ENCODE measurements around the gene EEF1AKMT2. TPM values are rescaled to one million over a fixed set of nuclear protein-coding genes. Genes with fewer than 3 reads are reported as not detected.
A peak's percentile ranks its signal among the peaks of the same experiment; 100 is the strongest.

The EEF1AKMT2 gene
- total RNA-seq, 1 donor = 25.3 TPM

GRCh38 chr10:124723826-124724225 is 67.9 kb downstream of the EEF1AKMT2 start:
- no peak overlapping the region for H3K4me3 ChIP-seq (ENCODE audit: low read depth, low read length)
- no peak for TF ChIP-seq CTCF (IDR thresholded peaks at IDR 0.05; ENCODE audit: insufficient read depth, low read length)
- DNase-seq (ENCODE audit: low read depth) = no peak

DNA sequence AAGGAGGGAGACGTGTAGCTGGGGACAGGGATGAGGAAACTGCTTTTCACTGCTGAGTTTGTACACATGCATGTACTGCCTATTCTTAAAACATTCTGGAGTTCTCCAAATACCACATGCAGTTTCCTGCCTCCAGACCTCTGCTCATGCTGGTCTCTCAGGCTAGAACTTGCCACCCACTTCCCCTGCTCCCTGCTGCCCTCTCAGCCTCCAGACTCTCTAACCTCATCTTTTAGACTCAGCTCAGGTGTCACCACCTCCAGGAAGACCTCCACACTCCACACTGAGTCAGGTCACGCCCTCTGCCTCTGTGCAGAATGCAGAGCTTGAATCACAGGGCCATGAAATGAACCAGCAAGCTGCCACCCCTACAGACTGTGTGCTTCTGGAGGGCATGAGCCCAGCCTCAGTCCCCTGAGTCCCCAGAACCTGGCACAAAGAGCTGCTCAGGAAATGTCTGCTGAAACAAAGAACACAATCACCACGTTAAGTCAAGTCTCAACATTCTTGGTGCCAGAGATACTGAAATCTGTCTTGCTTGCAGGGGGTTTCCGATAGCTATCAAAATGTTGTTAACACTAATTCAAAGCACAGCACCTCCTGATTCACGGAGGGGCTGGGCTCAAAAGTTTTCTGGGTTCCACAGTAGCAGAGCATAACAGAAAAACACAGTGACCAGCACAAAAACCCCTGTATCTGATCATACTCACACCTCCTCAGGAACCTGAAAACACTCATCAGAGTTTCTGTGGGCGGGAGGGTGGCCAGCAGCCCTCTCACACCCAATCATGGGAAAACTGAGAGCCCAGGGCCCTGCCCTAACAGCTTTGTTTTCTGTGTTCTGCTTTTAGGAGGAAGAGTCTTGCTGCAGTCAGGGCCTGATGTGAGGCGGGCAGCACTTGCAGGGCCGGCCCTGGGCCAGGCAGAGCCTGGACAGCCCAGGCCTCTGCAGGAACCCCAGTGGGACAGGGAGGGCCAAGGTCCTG is 68.6 kb downstream of the EEF1AKMT2 start:
- TF ChIP-seq CTCF (IDR thresholded peaks at IDR 0.05; ENCODE audit: insufficient read depth, low read length) = no peak
- no peak for DNase-seq (ENCODE audit: low read depth)
- no peak overlapping the region for H3K4me3 ChIP-seq (ENCODE audit: low read depth, low read length)

GRCh38 chr10:124721330-124722045 is 70.2 kb downstream of the EEF1AKMT2 start:
- no peak overlapping the region for H3K4me3 ChIP-seq (ENCODE audit: low read depth, low read length)
- DNase-seq (ENCODE audit: low read depth) = no peak
- TF ChIP-seq CTCF (IDR thresholded peaks at IDR 0.05; ENCODE audit: insufficient read depth, low read length) = no peak

GRCh38 chr10:124719213-124719851 is 72.4 kb downstream of the EEF1AKMT2 start:
- peak; percentile 44 for TF ChIP-seq CTCF (IDR thresholded peaks at IDR 0.05; ENCODE audit: insufficient read depth, low read length)
- no peak overlapping the region for H3K4me3 ChIP-seq (ENCODE audit: low read depth, low read length)
- peak; percentile 63 for DNase-seq (ENCODE audit: low read depth)

DNA sequence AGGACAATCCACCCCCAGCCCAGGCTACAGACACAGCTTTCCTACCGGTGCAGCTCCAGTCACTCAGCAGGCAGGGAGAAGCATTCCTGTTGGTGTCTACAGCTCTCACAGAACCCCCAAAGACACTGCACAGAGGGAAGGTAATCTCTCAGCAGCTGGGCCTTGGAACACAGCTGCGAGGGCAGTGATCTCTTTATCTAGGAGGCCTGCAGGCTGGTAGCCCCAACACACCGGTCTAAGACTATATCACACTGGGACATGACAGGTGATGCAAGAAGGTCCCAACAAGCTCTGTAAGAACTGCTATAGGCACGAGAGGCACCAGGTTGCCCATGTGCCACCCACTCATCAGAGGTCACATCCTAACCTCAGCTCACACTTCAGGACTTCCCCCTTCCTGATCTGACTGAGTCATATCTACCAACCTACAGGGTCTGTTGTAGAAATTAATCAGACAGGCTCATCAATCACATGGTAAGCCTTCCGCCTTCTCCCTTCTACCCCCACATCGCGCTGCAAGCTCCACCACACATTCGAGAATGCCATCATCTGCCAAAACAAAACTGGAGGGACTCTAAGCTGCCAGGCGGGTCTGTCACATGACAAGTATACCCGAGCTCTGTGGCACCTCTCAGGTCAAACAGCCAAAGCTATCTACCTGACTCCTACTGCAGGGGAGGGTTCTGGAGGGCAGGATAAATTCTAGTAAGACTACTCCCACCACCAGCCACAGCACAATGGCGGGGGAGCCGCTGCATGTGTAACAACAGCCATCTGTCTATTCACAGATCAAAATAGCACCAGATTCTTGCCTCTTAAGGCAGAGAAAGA is 73.6 kb downstream of the EEF1AKMT2 start:
- TF ChIP-seq CTCF (IDR thresholded peaks at IDR 0.05; ENCODE audit: insufficient read depth, low read length) = no peak
- no peak for DNase-seq (ENCODE audit: low read depth)
- H3K4me3 ChIP-seq (ENCODE audit: low read depth, low read length) = no peak overlapping the region

Data from fibroblast of the aortic adventitia (primary cell).